PC-9 (cell line): Measurements from ENCODE around the gene ANKRD33B.

Source experiments
- CTCF ChIP-seq: fragments of 200-600 bp; sonication (generic); conservative IDR thresholded peaks from 2 replicates; pipeline ENCODE4 v1.6.1; 2017; ENCODE audit warnings: mixed run types, antibody characterized with exemption, mild to moderate bottlenecking, moderate library complexity
- EZH2 ChIP-seq: fragments of 200-600 bp; sonication (generic); IDR thresholded peaks from 2 replicates; pipeline ENCODE4 v1.8.0; 2017; ENCODE audit warnings: antibody characterized with exemption, low read depth

GRCh38 chr5:10593531-10594181 lies 29.8 kb downstream of the ANKRD33B start:
- TF ChIP-seq CTCF (no peak), EZH2 (no peak)
